HEK293 (cell line): ENCODE results near the gene SPTLC2.

Experiments
- CTCF ChIA-PET: fragments of 350-600 bp; formaldehyde crosslinking; extraction: SDS; loops from one replicate; lab custom pipeline; 2021; ENCODE audit warnings: antibody characterized with exemption; lab: Yijun Ruan, JAX
- POLR2A ChIA-PET: fragments of 300-600 bp; formaldehyde crosslinking; extraction: SDS; loops from one replicate; lab custom pipeline; 2020; ENCODE audit warnings: antibody characterized with exemption, inconsistent platforms; lab: Yijun Ruan, JAX
- H3K27ac ChIP-seq: fragments of 200-500 bp; sonication (Bioruptor generic); 2 replicates; pipeline ENCODE4 v1.5.1; 2014; ENCODE audit warnings: low read depth, low read length, control low read depth, inconsistent platforms; ENCODE audit errors: extremely low read depth
- H3K36me3 ChIP-seq, 2 experiments: fragments of 200-500 bp in 1 of 2; sonication (Bioruptor generic) in 1 of 2; 1 replicate in 1 of 2; 2 replicates in 1 of 2; pipeline ENCODE4 v1.5.1; 2014 to 2017; ENCODE audit warnings: inconsistent platforms in 2 of 2, low read length in 2 of 2; ENCODE audit not compliant: control insufficient read depth in 2 of 2, insufficient read depth in 1 of 2
- H3K4me1 ChIP-seq: fragments of 200-500 bp; sonication (Bioruptor generic); 2 replicates; pipeline ENCODE4 v1.5.1; 2014; ENCODE audit warnings: mild to moderate bottlenecking, low read length, inconsistent platforms; ENCODE audit not compliant: control insufficient read depth, insufficient read depth
- H3K4me3 ChIP-seq: 2 replicates; pipeline ENCODE4 v1.5.1; 2011; ENCODE audit warnings: low read depth, mild to moderate bottlenecking, control low read depth, low read length, moderate library complexity
- H3K9me3 ChIP-seq: fragments of 200-500 bp; sonication (Bioruptor generic); 2 replicates; pipeline ENCODE4 v1.5.1; 2014; ENCODE audit warnings: low read depth, low read length, inconsistent platforms; ENCODE audit not compliant: control insufficient read depth, insufficient read depth
- HOXC10 ChIP-seq: sonication (generic); formaldehyde crosslinking; IDR thresholded peaks from 2 replicates; pipeline ENCODE4 v1.8.1; 2023; ENCODE audit warnings: mild to moderate bottlenecking, missing genetic modification reagents
- OVOL3 ChIP-seq: fragments of 450-650 bp; formaldehyde crosslinking; IDR thresholded peaks from 2 replicates; pipeline ENCODE4 v1.5.1; 2016; ENCODE audit warnings: missing biosample characterization, missing genetic modification characterization
- PRDM6 ChIP-seq: fragments of 450-650 bp; formaldehyde crosslinking; IDR thresholded peaks from 2 replicates; pipeline ENCODE4 v1.5.1; 2017; ENCODE audit warnings: missing biosample characterization, missing genetic modification characterization
- SCRT1 ChIP-seq: fragments of 450-650 bp; formaldehyde crosslinking; IDR thresholded peaks from 2 replicates; pipeline ENCODE4 v1.5.1; 2016; ENCODE audit warnings: missing biosample characterization, missing genetic modification characterization, borderline replicate concordance
- SETDB1 ChIP-seq: IDR thresholded peaks from one replicate; pipeline ENCODE4 v1.6.1; 2017; ENCODE audit warnings: mild to moderate bottlenecking, low read length, moderate library complexity, mixed read lengths; ENCODE audit not compliant: insufficient read length
- ZNF132 ChIP-seq: fragments of 450-650 bp; formaldehyde crosslinking; IDR thresholded peaks from 2 replicates; pipeline ENCODE4 v1.5.1; 2017; ENCODE audit warnings: missing biosample characterization, missing genetic modification characterization, borderline replicate concordance
- ZNF175 ChIP-seq: fragments of 450-650 bp; formaldehyde crosslinking; IDR thresholded peaks from 2 replicates; pipeline ENCODE4 v1.5.1; 2016; ENCODE audit warnings: missing biosample characterization, missing genetic modification characterization
- ZNF221 ChIP-seq: fragments of 450-650 bp; formaldehyde crosslinking; IDR thresholded peaks from 2 replicates; pipeline ENCODE4 v1.5.1; 2017; ENCODE audit warnings: missing biosample characterization, missing genetic modification characterization, borderline replicate concordance
- ZNF223 ChIP-seq: fragments of 450-650 bp; formaldehyde crosslinking; IDR thresholded peaks from 2 replicates; pipeline ENCODE4 v1.5.1; 2016; ENCODE audit warnings: missing biosample characterization, missing genetic modification characterization
- ZNF391 ChIP-seq: fragments of 450-650 bp; formaldehyde crosslinking; IDR thresholded peaks from 2 replicates; pipeline ENCODE4 v1.5.1; 2016; ENCODE audit warnings: low read depth, missing biosample characterization, missing genetic modification characterization, borderline replicate concordance
- ZNF571 ChIP-seq: fragments of 450-650 bp; formaldehyde crosslinking; IDR thresholded peaks from 2 replicates; pipeline ENCODE4 v1.5.0; 2017; ENCODE audit warnings: missing biosample characterization, missing genetic modification characterization
- ZNF707 ChIP-seq: fragments of 450-650 bp; formaldehyde crosslinking; IDR thresholded peaks from 2 replicates; pipeline ENCODE4 v1.5.1; 2016; ENCODE audit warnings: missing biosample characterization, missing genetic modification characterization
- ZNF76 ChIP-seq: fragments of 450-650 bp; formaldehyde crosslinking; IDR thresholded peaks from 2 replicates; pipeline ENCODE4; 2016; ENCODE audit warnings: low read depth, missing biosample characterization, missing genetic modification characterization, borderline replicate concordance
- ZNF768 ChIP-seq: fragments of 450-650 bp; formaldehyde crosslinking; IDR thresholded peaks from 2 replicates; pipeline ENCODE4 v1.5.1; 2018; ENCODE audit warnings: missing biosample characterization, mild to moderate bottlenecking, missing genetic modification characterization
- ZSCAN16 ChIP-seq: fragments of 450-650 bp; formaldehyde crosslinking; IDR thresholded peaks from 2 replicates; pipeline ENCODE4 v1.5.1; 2016; ENCODE audit warnings: missing biosample characterization, missing genetic modification characterization
- ZSCAN18 ChIP-seq: fragments of 450-650 bp; formaldehyde crosslinking; IDR thresholded peaks from 2 replicates; pipeline ENCODE4 v1.5.1; 2016; ENCODE audit warnings: missing biosample characterization, missing genetic modification characterization
- TF ChIP-seq, protein P1 (sequence below): fragments of 450-650 bp; formaldehyde crosslinking; IDR thresholded peaks from 2 replicates; pipeline ENCODE4 v1.5.1; 2016; ENCODE audit warnings: missing biosample characterization, missing genetic modification characterization, borderline replicate concordance
- TF ChIP-seq, protein P2 (sequence below): fragments of 450-650 bp; formaldehyde crosslinking; IDR thresholded peaks from 2 replicates; pipeline ENCODE4 v1.5.1; 2017; ENCODE audit warnings: missing biosample characterization, missing genetic modification characterization
- TF ChIP-seq, protein P3 (sequence below): fragments of 450-650 bp; formaldehyde crosslinking; IDR thresholded peaks from 2 replicates; pipeline ENCODE4 v1.5.1; 2016; ENCODE audit warnings: missing biosample characterization, missing genetic modification characterization

SPTLC2 gene

DNA sequence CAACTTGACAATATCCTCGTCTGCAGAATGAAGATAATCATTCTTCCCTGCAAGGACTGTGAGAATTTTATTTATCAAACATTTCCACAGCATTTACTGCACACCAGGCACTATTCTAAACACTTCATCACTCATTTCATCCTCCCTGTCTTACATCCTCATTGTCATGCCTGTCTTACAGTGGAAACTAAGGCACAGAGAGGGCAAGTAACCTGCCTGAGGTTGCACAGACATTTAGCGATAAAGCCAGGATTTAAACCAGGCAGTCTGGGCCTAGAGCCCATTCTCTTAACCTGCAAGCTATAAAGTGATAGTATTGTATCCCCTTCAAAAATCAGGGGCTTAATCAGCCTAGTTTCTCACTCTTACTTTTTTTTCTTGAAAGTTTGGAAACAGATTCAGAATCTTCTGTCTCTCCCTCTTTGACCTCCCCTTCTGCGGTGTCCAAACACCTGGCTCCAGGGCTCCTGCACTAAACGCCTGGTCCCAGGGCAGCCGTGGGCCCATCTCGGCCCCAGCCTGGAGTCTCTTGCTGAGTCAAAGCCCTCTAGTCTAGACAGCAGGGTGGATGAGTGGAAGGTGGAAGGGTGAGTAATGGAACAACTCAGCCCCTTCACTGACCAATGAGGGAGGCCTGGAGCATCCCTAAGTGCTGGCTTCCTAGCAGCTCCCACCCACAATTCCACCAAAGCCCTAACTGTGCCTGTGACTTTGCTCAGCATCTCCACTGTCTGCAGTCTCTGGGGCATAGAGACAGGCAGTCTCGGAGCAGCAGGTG is 130.3 kb downstream of the SPTLC2 start:
- no peaks in the 10 kb centered on the region for H3K9me3 ChIP-seq
- no peaks in the 10 kb centered on the region for H3K4me1 ChIP-seq
- no peaks in the 10 kb centered on the region for H3K36me3 ChIP-seq
- ChIA-PET CTCF (no interaction called here), POLR2A (no interaction called here)
- H3K4me3 ChIP-seq = no peak overlapping the region
- TF ChIP-seq ZNF768 (tag by site-specific recombination) = peak; percentile 61; the same call in 1 of the 2 replicates
- TF ChIP-seq HOXC10 (CRISPR knock-in tag) = no peak
- H3K27ac ChIP-seq = no peak overlapping the region

GRCh38 chr14:77485256-77485655 is 131.2 kb downstream of the SPTLC2 start:
- ChIA-PET CTCF (no interaction called here), POLR2A (no interaction called here)
- Histone ChIP-seq H3K9me3 (no peaks in the 10 kb centered on the region), H3K36me3 (no peaks in the 10 kb centered on the region), H3K4me3 (no peak overlapping the region), H3K4me1 (no peaks in the 10 kb centered on the region), H3K27ac (no peak overlapping the region)
- TF ChIP-seq SETDB1 (no peak), ZNF76 (tag by site-specific recombination) (no peak), ZNF132 (tag by site-specific recombination) (no peak), ZNF223 (tag by site-specific recombination) (no peak), ZNF221 (tag by site-specific recombination) (no peak), ZSCAN16 (tag by site-specific recombination) (no peak), PRDM6 (tag by site-specific recombination) (no peak), ZNF391 (tag by site-specific recombination) (no peak), ZSCAN18 (tag by site-specific recombination) (no peak), ZNF175 (tag by site-specific recombination) (no peak), OVOL3 (tag by site-specific recombination) (no peak), SCRT1 (tag by site-specific recombination) (no peak), ZNF571 (no peak), ZNF707 (tag by site-specific recombination) (no peak)
- TF ChIP-seq, protein P1, sequence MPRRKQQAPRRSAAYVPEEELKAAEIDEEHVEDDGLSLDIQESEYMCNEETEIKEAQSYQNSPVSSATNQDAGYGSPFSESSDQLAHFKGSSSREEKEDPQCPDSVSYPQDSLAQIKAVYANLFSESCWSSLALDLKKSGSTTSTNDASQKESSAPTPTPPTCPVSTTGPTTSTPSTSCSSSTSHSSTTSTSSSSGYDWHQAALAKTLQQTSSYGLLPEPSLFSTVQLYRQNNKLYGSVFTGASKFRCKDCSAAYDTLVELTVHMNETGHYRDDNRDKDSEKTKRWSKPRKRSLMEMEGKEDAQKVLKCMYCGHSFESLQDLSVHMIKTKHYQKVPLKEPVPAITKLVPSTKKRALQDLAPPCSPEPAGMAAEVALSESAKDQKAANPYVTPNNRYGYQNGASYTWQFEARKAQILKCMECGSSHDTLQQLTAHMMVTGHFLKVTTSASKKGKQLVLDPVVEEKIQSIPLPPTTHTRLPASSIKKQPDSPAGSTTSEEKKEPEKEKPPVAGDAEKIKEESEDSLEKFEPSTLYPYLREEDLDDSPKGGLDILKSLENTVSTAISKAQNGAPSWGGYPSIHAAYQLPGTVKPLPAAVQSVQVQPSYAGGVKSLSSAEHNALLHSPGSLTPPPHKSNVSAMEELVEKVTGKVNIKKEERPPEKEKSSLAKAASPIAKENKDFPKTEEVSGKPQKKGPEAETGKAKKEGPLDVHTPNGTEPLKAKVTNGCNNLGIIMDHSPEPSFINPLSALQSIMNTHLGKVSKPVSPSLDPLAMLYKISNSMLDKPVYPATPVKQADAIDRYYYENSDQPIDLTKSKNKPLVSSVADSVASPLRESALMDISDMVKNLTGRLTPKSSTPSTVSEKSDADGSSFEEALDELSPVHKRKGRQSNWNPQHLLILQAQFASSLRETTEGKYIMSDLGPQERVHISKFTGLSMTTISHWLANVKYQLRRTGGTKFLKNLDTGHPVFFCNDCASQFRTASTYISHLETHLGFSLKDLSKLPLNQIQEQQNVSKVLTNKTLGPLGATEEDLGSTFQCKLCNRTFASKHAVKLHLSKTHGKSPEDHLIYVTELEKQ = no peak
- TF ChIP-seq, protein P2, sequence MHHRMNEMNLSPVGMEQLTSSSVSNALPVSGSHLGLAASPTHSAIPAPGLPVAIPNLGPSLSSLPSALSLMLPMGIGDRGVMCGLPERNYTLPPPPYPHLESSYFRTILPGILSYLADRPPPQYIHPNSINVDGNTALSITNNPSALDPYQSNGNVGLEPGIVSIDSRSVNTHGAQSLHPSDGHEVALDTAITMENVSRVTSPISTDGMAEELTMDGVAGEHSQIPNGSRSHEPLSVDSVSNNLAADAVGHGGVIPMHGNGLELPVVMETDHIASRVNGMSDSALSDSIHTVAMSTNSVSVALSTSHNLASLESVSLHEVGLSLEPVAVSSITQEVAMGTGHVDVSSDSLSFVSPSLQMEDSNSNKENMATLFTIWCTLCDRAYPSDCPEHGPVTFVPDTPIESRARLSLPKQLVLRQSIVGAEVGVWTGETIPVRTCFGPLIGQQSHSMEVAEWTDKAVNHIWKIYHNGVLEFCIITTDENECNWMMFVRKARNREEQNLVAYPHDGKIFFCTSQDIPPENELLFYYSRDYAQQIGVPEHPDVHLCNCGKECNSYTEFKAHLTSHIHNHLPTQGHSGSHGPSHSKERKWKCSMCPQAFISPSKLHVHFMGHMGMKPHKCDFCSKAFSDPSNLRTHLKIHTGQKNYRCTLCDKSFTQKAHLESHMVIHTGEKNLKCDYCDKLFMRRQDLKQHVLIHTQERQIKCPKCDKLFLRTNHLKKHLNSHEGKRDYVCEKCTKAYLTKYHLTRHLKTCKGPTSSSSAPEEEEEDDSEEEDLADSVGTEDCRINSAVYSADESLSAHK = no peak
- TF ChIP-seq, protein P3, sequence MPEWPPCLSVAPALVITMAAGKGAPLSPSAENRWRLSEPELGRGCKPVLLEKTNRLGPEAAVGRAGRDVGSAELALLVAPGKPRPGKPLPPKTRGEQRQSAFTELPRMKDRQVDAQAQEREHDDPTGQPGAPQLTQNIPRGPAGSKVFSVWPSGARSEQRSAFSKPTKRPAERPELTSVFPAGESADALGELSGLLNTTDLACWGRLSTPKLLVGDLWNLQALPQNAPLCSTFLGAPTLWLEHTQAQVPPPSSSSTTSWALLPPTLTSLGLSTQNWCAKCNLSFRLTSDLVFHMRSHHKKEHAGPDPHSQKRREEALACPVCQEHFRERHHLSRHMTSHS (tag by site-specific recombination) = no peak
